Testis (tissue), 2 donors: ENCODE results near the gene KLHDC9.

Source experiments
- CTCF ChIP-seq, 3 experiments: fragments of 450-650 bp in 2 of 3; fragments of 200-600 bp in 1 of 3; sonication (generic) in 1 of 3; IDR thresholded peaks; one replicate each; pipeline ENCODE4 v1.5.1; 2016 to 2019; ENCODE audit warnings: antibody characterized with exemption in 3 of 3, mild to moderate bottlenecking in 2 of 3, moderate library complexity in 1 of 3
- POLR2A ChIP-seq: fragments of 450-650 bp; IDR thresholded peaks from one replicate; pipeline ENCODE4 v1.6.1; 2017; ENCODE audit warnings: antibody characterized with exemption, mild to moderate bottlenecking, moderate library complexity

- no peak for TF ChIP-seq POLR2A
- TF ChIP-seq CTCF (IDR thresholded peaks at IDR 0.05) = no peak
Measured at GRCh38 chr1:161091093-161091492, 7.1 kb upstream of the KLHDC9 start.
